H9 (cell line): ENCODE measurements around the gene SYTL5. TPM values are rescaled to one million over a fixed set of nuclear protein-coding genes. Genes with fewer than 3 reads are reported as not detected.

ENCODE experiments used
- DNase-seq: peaks from one replicate; pipeline ENCODE4 v3.0.0-alpha.2; 2017
- H2AFZ ChIP-seq: one replicate; pipeline ENCODE4 v1.6.1; 2013; ENCODE audit warnings: mild to moderate bottlenecking, low read length, control low read depth, moderate library complexity
- H2AK5ac ChIP-seq: 2 replicates; pipeline ENCODE4 v1.6.1; 2013; ENCODE audit warnings: low read length, control low read depth, mixed read lengths; ENCODE audit not compliant: insufficient read length
- H2BK120ac ChIP-seq: one replicate; pipeline ENCODE4 v1.6.1; 2013; ENCODE audit warnings: low read depth, mild to moderate bottlenecking, low read length, control low read depth, inconsistent platforms; ENCODE audit not compliant: poor library complexity, severe bottlenecking
- H2BK12ac ChIP-seq: 2 replicates; pipeline ENCODE4 v1.6.1; 2013; ENCODE audit warnings: low read length, control low read depth, mixed read lengths, low read depth; ENCODE audit not compliant: insufficient read length
- H2BK15ac ChIP-seq: 2 replicates; pipeline ENCODE4 v1.6.1; 2013; ENCODE audit warnings: low read depth, low read length, control low read depth
- H2BK20ac ChIP-seq: one replicate; pipeline ENCODE4 v1.6.1; 2013; ENCODE audit warnings: low read depth, mild to moderate bottlenecking, low read length, control low read depth, inconsistent platforms; ENCODE audit not compliant: poor library complexity, severe bottlenecking
- H2BK5ac ChIP-seq: 2 replicates; pipeline ENCODE4 v1.6.1; 2013; ENCODE audit warnings: low read length, control low read depth, mixed read lengths; ENCODE audit not compliant: insufficient read length
- H3K14ac ChIP-seq: 2 replicates; pipeline ENCODE4 v1.6.1; 2013; ENCODE audit warnings: low read length, control low read depth; ENCODE audit not compliant: insufficient read depth
- H3K18ac ChIP-seq: 2 replicates; pipeline ENCODE4 v1.6.1; 2013; ENCODE audit warnings: low read depth, mild to moderate bottlenecking, mixed read lengths, low read length, control low read depth; ENCODE audit not compliant: insufficient read length
- H3K23ac ChIP-seq: 2 replicates; pipeline ENCODE4 v1.6.1; 2013; ENCODE audit warnings: low read length, control low read depth, mixed read lengths, low read depth; ENCODE audit not compliant: insufficient read length
- H3K23me2 ChIP-seq: 2 replicates; pipeline ENCODE4 v1.6.1; 2013; ENCODE audit warnings: low read depth, mild to moderate bottlenecking, mixed read lengths, low read length, control low read depth; ENCODE audit not compliant: insufficient read length, poor library complexity, severe bottlenecking
- H3K27ac ChIP-seq: 2 replicates; pipeline ENCODE4 v1.5.1; 2013; ENCODE audit warnings: low read length, control low read depth, mixed read lengths, low read depth; ENCODE audit not compliant: insufficient read length
- H3K27me3 ChIP-seq: 2 replicates; pipeline ENCODE4 v1.6.1; 2013; ENCODE audit warnings: low read length, control low read depth, inconsistent platforms; ENCODE audit not compliant: insufficient read depth
- H3K4ac ChIP-seq: 2 replicates; pipeline ENCODE4 v1.6.1; 2013; ENCODE audit warnings: low read depth, mild to moderate bottlenecking, control low read depth, inconsistent platforms, low read length, moderate library complexity
- H3K4me1 ChIP-seq: 2 replicates; pipeline ENCODE4 v1.6.1; 2013; ENCODE audit warnings: low read length, control low read depth, inconsistent platforms; ENCODE audit not compliant: insufficient read depth
- H3K4me2 ChIP-seq: 2 replicates; pipeline ENCODE4 v1.6.1; 2013; ENCODE audit warnings: low read length, control low read depth, mixed read lengths; ENCODE audit not compliant: insufficient read length, insufficient read depth
- H3K56ac ChIP-seq: 2 replicates; pipeline ENCODE4 v1.6.1; 2013; ENCODE audit warnings: low read depth, mild to moderate bottlenecking, mixed read lengths, low read length, control low read depth; ENCODE audit not compliant: insufficient read length
- H3K79me1 ChIP-seq: 2 replicates; pipeline ENCODE4 v1.6.1; 2013; ENCODE audit warnings: low read depth, mild to moderate bottlenecking, moderate library complexity, low read length, control low read depth, inconsistent platforms; ENCODE audit not compliant: insufficient read depth, poor library complexity, severe bottlenecking
- H3K79me2 ChIP-seq: 2 replicates; pipeline ENCODE4 v1.6.1; 2013; ENCODE audit warnings: low read length, control low read depth, inconsistent platforms; ENCODE audit not compliant: insufficient read depth
- H3K9ac ChIP-seq: 2 replicates; pipeline ENCODE4 v1.6.1; 2013; ENCODE audit warnings: low read length, control low read depth, mixed read lengths; ENCODE audit not compliant: insufficient read length; ENCODE audit errors: extremely low read depth
- H3K9me3 ChIP-seq: one replicate; pipeline ENCODE4 v1.6.1; 2013; ENCODE audit warnings: low read depth, low read length, inconsistent platforms; ENCODE audit not compliant: control insufficient read depth
- H3T11ph ChIP-seq: one replicate; pipeline ENCODE4 v1.6.1; 2013; ENCODE audit warnings: mild to moderate bottlenecking, low read length, control low read depth, inconsistent platforms
- H4K20me1 ChIP-seq: one replicate; pipeline ENCODE4 v1.6.1; 2013; ENCODE audit not compliant: control insufficient read depth, insufficient read length, insufficient read depth
- H4K5ac ChIP-seq: 2 replicates; pipeline ENCODE4 v1.6.1; 2013; ENCODE audit warnings: low read depth, mild to moderate bottlenecking, mixed read lengths, low read length, control low read depth; ENCODE audit not compliant: insufficient read length
- H4K8ac ChIP-seq: replicated peaks from 2 replicates; pipeline ENCODE4 v1.6.1; 2013; ENCODE audit warnings: low read length, control low read depth, mixed read lengths, low read depth; ENCODE audit not compliant: insufficient read length
- H4K91ac ChIP-seq: 2 replicates; pipeline ENCODE4 v1.6.1; 2013; ENCODE audit warnings: low read depth, mild to moderate bottlenecking, moderate library complexity, mixed read lengths, low read length, control low read depth; ENCODE audit not compliant: insufficient read length
- H3K27ac Mint-ChIP-seq, 3 experiments: 2 replicates in 2 of 3; 3 replicates in 1 of 3; pipeline ENCODE4 v1.8.0; 2020 to 2021; ENCODE audit warnings: mixed read lengths in 3 of 3, mild to moderate bottlenecking in 1 of 3, moderate library complexity in 1 of 3
- H3K27me3 Mint-ChIP-seq: 2 replicates; pipeline ENCODE4 v1.8.0; 2021; ENCODE audit warnings: low read depth, mild to moderate bottlenecking, moderate library complexity, mixed read lengths
- H3K36me3 Mint-ChIP-seq, 3 experiments: 2 replicates in 2 of 3; 3 replicates in 1 of 3; pipeline ENCODE4 v1.8.0; 2020 to 2021; ENCODE audit warnings: low read depth in 3 of 3, mixed read lengths in 3 of 3; ENCODE audit not compliant: insufficient read depth in 1 of 3
- H3K4me1 Mint-ChIP-seq, 2 experiments: 2 replicates each; pipeline ENCODE4 v1.8.0; 2020; ENCODE audit warnings: mixed read lengths in 2 of 2
- H3K4me3 Mint-ChIP-seq, 2 experiments: 2 replicates in 1 of 2; 3 replicates in 1 of 2; pipeline ENCODE4 v1.8.0; 2020 to 2021; ENCODE audit warnings: mild to moderate bottlenecking in 2 of 2, mixed read lengths in 2 of 2, moderate library complexity in 1 of 2
- H3K9me3 Mint-ChIP-seq, 2 experiments: 2 replicates in 1 of 2; 3 replicates in 1 of 2; pipeline ENCODE4 v1.8.0; 2020; ENCODE audit warnings: mild to moderate bottlenecking in 2 of 2, mixed read lengths in 2 of 2, moderate library complexity in 1 of 2
- total RNA-seq: library from RNA; stranded (reverse); gene quantifications from 2 replicates; pipeline ENCODE4 v1.2.1, GENCODE V29; 2021
- TF ChIP-seq, protein P1 (sequence below): fragments of 200-600 bp; sonication (generic); conservative IDR thresholded peaks from 3 replicates; pipeline ENCODE4 v1.8.0; 2021; ENCODE audit warnings: antibody characterized with exemption, mild to moderate bottlenecking

Gene SYTL5
- total RNA-seq, 1 experiment from 2014 or later: 0.15 TPM

DNA sequence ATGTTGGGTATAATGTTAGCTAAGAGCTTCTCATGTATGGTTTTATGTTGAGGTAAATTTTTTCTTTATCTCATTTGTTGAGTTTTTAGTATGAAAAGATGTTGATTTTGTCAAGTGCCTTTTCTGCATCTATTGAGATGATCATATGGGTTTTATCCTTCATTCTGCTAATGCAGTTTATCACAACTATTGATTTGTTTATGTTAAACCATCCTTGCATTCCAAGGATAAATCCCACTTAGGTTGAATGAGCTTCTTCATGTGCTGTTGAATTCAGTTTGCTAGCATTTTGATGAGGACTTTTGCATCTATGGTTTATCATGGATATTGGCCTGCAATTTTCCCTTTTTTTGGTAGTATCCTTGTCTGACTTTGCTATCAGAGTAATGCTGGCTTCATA, 93.3 kb downstream of the SYTL5 start:
- Histone ChIP-seq H3K4me2 (no peak overlapping the region), H3K79me1 (no peaks in the 10 kb centered on the region), H2BK12ac (no peak overlapping the region), H4K8ac (no peak overlapping the region), H3K4me1 (no peaks in the 10 kb centered on the region), H3K4ac (no peak overlapping the region), H2AK5ac (no peak overlapping the region), H2BK120ac (no peak overlapping the region), H3K18ac (no peak overlapping the region), H2BK5ac (no peak overlapping the region), H2AFZ (no peak overlapping the region), H2BK20ac (no peak overlapping the region), H3K23me2 (no peaks in the 10 kb centered on the region), H3K27ac (no peak overlapping the region), H4K20me1 (no peaks in the 10 kb centered on the region), H3K14ac (no peak overlapping the region), H2BK15ac (no peak overlapping the region), H3K23ac (no peak overlapping the region), H3K27me3 (no peaks in the 10 kb centered on the region), H3K9ac (no peak overlapping the region), H3K9me3 (no peaks in the 10 kb centered on the region), H3T11ph (no peak overlapping the region), H4K5ac (no peak overlapping the region), H3K56ac (no peak overlapping the region), H3K79me2 (no peaks in the 10 kb centered on the region), H4K91ac (no peak overlapping the region)
- H3K36me3 Mint-ChIP-seq: no peaks in the 10 kb centered on the region; a peak in 2 of 7 replicates
- H3K4me1 Mint-ChIP-seq: no peaks in the 10 kb centered on the region
- H3K4me3 Mint-ChIP-seq: no peak overlapping the region
- no peak overlapping the region for H3K27ac Mint-ChIP-seq
- TF ChIP-seq, protein P1, sequence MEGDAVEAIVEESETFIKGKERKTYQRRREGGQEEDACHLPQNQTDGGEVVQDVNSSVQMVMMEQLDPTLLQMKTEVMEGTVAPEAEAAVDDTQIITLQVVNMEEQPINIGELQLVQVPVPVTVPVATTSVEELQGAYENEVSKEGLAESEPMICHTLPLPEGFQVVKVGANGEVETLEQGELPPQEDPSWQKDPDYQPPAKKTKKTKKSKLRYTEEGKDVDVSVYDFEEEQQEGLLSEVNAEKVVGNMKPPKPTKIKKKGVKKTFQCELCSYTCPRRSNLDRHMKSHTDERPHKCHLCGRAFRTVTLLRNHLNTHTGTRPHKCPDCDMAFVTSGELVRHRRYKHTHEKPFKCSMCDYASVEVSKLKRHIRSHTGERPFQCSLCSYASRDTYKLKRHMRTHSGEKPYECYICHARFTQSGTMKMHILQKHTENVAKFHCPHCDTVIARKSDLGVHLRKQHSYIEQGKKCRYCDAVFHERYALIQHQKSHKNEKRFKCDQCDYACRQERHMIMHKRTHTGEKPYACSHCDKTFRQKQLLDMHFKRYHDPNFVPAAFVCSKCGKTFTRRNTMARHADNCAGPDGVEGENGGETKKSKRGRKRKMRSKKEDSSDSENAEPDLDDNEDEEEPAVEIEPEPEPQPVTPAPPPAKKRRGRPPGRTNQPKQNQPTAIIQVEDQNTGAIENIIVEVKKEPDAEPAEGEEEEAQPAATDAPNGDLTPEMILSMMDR: no peak
- peaks cover 42 to 46% of the 10 kb centered on the region in 2 experiments for H3K9me3 Mint-ChIP-seq
- H3K27me3 Mint-ChIP-seq: no peaks in the 10 kb centered on the region
- DNase-seq: no peak
